ENCODE results near the gene TMEM106C. TPM values are rescaled to one million over a fixed set of nuclear protein-coding genes. Genes with fewer than 3 reads are reported as not detected.

TMEM106C gene
- total RNA-seq, 2 donors from 2014 or later, result 54.6 to 91.1 TPM

DNA sequence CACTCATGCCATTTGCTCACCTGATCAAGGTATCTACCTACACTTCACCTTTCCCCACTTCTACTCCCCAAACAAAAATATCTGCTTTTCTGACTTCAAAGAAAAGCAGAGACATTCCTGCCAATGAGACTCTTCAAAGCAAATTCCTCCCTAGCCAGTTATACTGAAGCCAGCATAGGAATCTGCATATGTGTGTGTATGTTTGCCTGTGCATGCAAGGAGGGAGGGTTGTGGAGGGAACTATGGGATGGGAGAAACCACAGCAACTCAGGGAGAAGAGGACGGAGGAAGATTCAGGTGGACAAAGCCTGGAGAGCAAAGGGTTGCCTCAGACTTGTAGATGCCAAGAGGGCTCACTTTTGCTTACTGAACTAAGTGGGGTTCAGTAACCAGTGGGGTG is 32.2 kb upstream of the TMEM106C start:
- no peaks in the 10 kb centered on the region for H3K4me1 ChIP-seq (replicated peaks)

DNA sequence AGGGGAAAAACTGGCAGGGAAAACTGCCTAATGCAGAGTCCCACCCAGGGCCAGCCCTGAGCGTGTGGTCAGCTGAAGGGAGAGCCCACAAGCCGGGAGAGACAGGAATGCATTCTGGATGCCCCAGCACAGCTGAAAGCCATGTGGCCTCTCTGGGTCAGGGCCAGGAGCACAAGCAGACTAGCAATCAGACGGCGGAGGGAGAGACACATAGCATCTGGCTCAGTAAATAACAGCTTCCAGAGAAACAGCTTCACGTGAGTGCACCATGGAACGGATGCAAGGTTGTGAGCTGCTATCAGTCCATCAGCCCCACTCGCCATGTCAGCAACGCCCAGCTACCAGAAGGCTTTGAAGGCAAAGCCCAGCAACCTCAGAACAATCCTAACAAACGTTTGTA is 28.2 kb upstream of the TMEM106C start:
- Histone ChIP-seq H3K4me3 (no peak overlapping the region), H3K27me3 (replicated peaks; ENCODE audit: insufficient read depth) (no peaks in the 10 kb centered on the region), H3K27ac (no peak overlapping the region), H3K36me3 (no peaks in the 10 kb centered on the region), H3K9me3 (no peaks in the 10 kb centered on the region), H3K4me1 (replicated peaks) (no peaks in the 10 kb centered on the region)
- TF ChIP-seq, protein P1, sequence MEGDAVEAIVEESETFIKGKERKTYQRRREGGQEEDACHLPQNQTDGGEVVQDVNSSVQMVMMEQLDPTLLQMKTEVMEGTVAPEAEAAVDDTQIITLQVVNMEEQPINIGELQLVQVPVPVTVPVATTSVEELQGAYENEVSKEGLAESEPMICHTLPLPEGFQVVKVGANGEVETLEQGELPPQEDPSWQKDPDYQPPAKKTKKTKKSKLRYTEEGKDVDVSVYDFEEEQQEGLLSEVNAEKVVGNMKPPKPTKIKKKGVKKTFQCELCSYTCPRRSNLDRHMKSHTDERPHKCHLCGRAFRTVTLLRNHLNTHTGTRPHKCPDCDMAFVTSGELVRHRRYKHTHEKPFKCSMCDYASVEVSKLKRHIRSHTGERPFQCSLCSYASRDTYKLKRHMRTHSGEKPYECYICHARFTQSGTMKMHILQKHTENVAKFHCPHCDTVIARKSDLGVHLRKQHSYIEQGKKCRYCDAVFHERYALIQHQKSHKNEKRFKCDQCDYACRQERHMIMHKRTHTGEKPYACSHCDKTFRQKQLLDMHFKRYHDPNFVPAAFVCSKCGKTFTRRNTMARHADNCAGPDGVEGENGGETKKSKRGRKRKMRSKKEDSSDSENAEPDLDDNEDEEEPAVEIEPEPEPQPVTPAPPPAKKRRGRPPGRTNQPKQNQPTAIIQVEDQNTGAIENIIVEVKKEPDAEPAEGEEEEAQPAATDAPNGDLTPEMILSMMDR (IDR thresholded peaks at IDR 0.05), result no peak
- TF ChIP-seq POLR2A (IDR thresholded peaks at IDR 0.05) (no peak), POLR2AphosphoS5 (IDR thresholded peaks at IDR 0.05) (no peak)
- WGBS, result 26% methylated on average over 9 of the region's 9 CpGs
- intact Hi-C loops (cut with DNase I), result no loop called here
- DNase-seq (ENCODE audit: low spot score), result no peak

More for the DNA sequence above, 32.2 kb upstream of the TMEM106C start:
- no peak for DNase-seq (ENCODE audit: low spot score)
- no peaks in the 10 kb centered on the region for H3K9me3 ChIP-seq
- H3K27me3 ChIP-seq (replicated peaks; ENCODE audit: insufficient read depth), result no peaks in the 10 kb centered on the region
- TF ChIP-seq POLR2AphosphoS5 (IDR thresholded peaks at IDR 0.05), result no peak
- TF ChIP-seq, protein P1 (IDR thresholded peaks at IDR 0.05), result no peak
- TF ChIP-seq POLR2A (IDR thresholded peaks at IDR 0.05), result no peak
- H3K27ac ChIP-seq, result no peak overlapping the region
- H3K4me3 ChIP-seq, result no peak overlapping the region
- 43% methylated on average over 1 of the region's 1 CpG for WGBS
- intact Hi-C loops (cut with DNase I), result no loop called here
- H3K36me3 ChIP-seq, result no peaks in the 10 kb centered on the region

DNA sequence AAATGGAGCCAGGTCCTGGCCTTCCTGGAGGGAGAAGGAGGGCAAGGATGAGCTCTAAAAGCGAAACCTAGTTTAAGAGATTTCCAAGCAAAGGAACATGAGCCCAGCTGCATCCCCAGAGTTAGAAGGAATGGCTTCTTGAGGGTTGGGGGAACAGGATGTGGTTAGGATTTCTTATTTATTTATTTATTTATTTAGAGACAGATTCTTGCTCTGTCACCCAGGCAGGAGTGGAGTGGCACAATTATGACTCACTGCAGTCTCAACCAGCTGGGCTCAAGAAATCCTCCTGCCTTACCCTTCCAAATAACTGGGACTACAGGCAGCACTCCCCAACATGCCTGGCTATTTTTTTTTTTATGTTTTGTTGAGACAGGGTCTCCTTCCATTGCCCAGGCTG is 25.3 kb upstream of the TMEM106C start:
- H3K36me3 ChIP-seq, result no peaks in the 10 kb centered on the region
- WGBS, result 90% methylated on average over 1 of the region's 1 CpG
- no peak overlapping the region for H3K4me3 ChIP-seq
- no peaks in the 10 kb centered on the region for H3K27me3 ChIP-seq (replicated peaks; ENCODE audit: insufficient read depth)
- no peaks in the 10 kb centered on the region for H3K9me3 ChIP-seq
- no peak overlapping the region for H3K27ac ChIP-seq
- no peaks in the 10 kb centered on the region for H3K4me1 ChIP-seq (replicated peaks)
- no peak for TF ChIP-seq POLR2AphosphoS5 (IDR thresholded peaks at IDR 0.05)
- DNase-seq (ENCODE audit: low spot score), result no peak
- intact Hi-C loops (cut with DNase I), result no loop called here

DNA sequence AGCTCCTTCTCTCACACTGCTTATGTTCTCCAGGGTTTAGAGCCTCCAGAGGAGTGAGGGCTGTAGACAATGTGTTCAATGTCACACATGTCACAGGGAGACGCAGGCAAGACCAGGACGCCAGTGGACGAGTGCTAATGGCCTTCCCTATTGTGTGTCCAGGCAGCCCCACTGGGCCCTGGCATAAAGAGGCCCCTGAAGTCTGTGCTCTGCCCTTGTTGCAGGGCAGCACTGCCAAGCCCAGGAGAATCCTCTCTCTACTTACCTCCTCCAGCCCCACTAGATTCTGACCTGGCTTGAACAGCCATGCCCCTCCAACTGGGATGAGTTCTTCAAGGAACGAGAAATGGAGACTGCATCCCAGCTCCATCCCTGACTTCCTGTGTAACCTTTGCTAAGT is 24.8 kb upstream of the TMEM106C start:
- intact Hi-C loops (cut with DNase I), result no loop called here

DNA sequence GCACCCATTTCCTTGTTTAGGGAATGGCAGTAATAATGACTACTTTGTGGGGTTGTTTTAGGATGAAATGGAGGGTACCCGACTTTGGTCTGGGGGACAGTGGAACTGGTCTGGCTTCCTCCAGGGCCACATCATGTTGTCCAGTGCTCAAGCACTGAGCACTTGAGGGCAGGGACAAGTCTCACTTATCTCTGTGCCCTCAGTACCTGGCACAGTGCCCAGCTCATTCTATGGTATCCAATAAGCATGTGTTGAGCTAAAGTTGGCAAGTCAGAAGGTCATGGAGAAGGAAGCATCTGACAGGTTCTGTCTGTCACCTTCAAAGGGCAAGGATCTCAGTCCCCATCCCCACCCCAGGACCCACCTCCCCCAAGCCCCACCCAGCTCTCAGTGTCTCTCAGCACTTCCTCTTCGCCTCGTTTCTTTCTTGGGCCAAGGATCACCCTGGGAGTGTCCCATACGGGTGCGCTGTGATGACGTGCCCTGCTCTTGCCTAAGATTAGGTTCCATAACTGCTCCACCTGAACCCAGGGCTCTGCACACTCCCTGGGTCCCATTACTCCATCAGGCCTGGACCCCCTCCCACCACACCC is 24.3 kb upstream of the TMEM106C start:
- Histone ChIP-seq H3K4me3 (no peak overlapping the region), H3K4me1 (replicated peaks) (no peaks in the 10 kb centered on the region), H3K27ac (no peak overlapping the region), H3K36me3 (no peaks in the 10 kb centered on the region), H3K9me3 (no peaks in the 10 kb centered on the region), H3K27me3 (replicated peaks; ENCODE audit: insufficient read depth) (no peaks in the 10 kb centered on the region)
- WGBS, result 92% methylated on average over 6 of the region's 6 CpGs
- no peak for DNase-seq (ENCODE audit: low spot score)
- TF ChIP-seq POLR2AphosphoS5 (IDR thresholded peaks at IDR 0.05) (no peak), POLR2A (IDR thresholded peaks at IDR 0.05) (no peak)
- TF ChIP-seq, protein P1 (IDR thresholded peaks at IDR 0.05), result no peak
- intact Hi-C loops (cut with DNase I), result no loop called here

More for the DNA sequence above, 24.8 kb upstream of the TMEM106C start:
- Histone ChIP-seq H3K9me3 (no peaks in the 10 kb centered on the region), H3K4me1 (replicated peaks) (no peaks in the 10 kb centered on the region), H3K4me3 (no peak overlapping the region), H3K27me3 (replicated peaks; ENCODE audit: insufficient read depth) (no peaks in the 10 kb centered on the region), H3K36me3 (no peaks in the 10 kb centered on the region), H3K27ac (no peak overlapping the region)
- DNase-seq (ENCODE audit: low spot score), result no peak
- no peak for TF ChIP-seq POLR2AphosphoS5 (IDR thresholded peaks at IDR 0.05)
- TF ChIP-seq POLR2A (IDR thresholded peaks at IDR 0.05), result no peak
- TF ChIP-seq, protein P1 (IDR thresholded peaks at IDR 0.05), result no peak
- 100% methylated on average over 4 of the region's 4 CpGs for WGBS
